WI38 (cell line): ENCODE measurements around the gene USP32.
"Not testable (repeated sequence)": the region's sequence is repeated elsewhere in the genome, so short reads cannot be mapped to it uniquely, and the experiment has no call there.

Experiments
- H3K4me3 ChIP-seq: 2 replicates; pipeline ENCODE4 v1.5.1; 2011; ENCODE audit warnings: low read depth, mild to moderate bottlenecking, control low read depth, low read length
- CTCF ChIP-seq: IDR thresholded peaks from 2 replicates; pipeline ENCODE4 v1.5.1; 2012; ENCODE audit warnings: low read depth, mild to moderate bottlenecking, control low read depth, low read length

Gene USP32

GRCh38 chr17:60392042-60392844, at the start of gene USP32:
Gene USP32 (minus strand): TSS chr17:60392133. CDS start chr17:60391939, 194 bp downstream.
- peak within 1 kb of the TSS; percentile 96 for H3K4me3 ChIP-seq
- 0 out of 2 replicates have a peak, but pooled peaks have one; percentile 3 for TF ChIP-seq CTCF

GRCh38 chr17:60439501-60439900, 47.6 kb upstream of the USP32 start:
- TF ChIP-seq CTCF: no peak
- H3K4me3 ChIP-seq: no peak overlapping the region

- no peak for TF ChIP-seq CTCF
Observed at GRCh38 chr17:60436676-60437075, 44.7 kb upstream of the USP32 start.

GRCh38 chr17:60435244-60436167, 43.6 kb upstream of the USP32 start:
- peak; percentile 72 for TF ChIP-seq CTCF
- no peak overlapping the region for H3K4me3 ChIP-seq

More at GRCh38 chr17:60436676-60437075, 44.7 kb upstream of the USP32 start:
- H3K4me3 ChIP-seq: no peak overlapping the region

GRCh38 chr17:60433021-60433997, 41.4 kb upstream of the USP32 start:
- H3K4me3 ChIP-seq: not testable (repeated sequence)

GRCh38 chr17:60430561-60430960, 38.6 kb upstream of the USP32 start:
- H3K4me3 ChIP-seq: not testable (repeated sequence)

GRCh38 chr17:60428491-60428890, 36.6 kb upstream of the USP32 start:
- H3K4me3 ChIP-seq: not testable (repeated sequence)

- no peak for TF ChIP-seq CTCF
- no peak overlapping the region for H3K4me3 ChIP-seq
Observed at GRCh38 chr17:60426596-60426995, 34.7 kb upstream of the USP32 start.
